RWPE1 (cell line): ENCODE results near the gene CATSPER1.
"Not testable (repeated sequence)": the region's sequence is repeated elsewhere in the genome, so short reads cannot be mapped to it uniquely, and the experiment has no call there.

Experiments used
- CTCF ChIA-PET: fragments of 350-600 bp; sonication (Branson Sonifier 250); formaldehyde crosslinking; extraction: SDS; loops from one replicate; lab custom pipeline; 2021; lab: Yijun Ruan, JAX
- POLR2A ChIA-PET: fragments of 400-600 bp; formaldehyde crosslinking; extraction: SDS; loops from one replicate; lab custom pipeline; 2020; ENCODE audit warnings: antibody characterized with exemption; ENCODE audit not compliant: low non-redundant PET; lab: Yijun Ruan, JAX
- DNase-seq: peaks from one replicate; pipeline ENCODE4 v3.0.0; 2012; ENCODE audit warnings: low spot score
- H3K27ac ChIP-seq: fragments of 450-650 bp; 2 replicates; pipeline ENCODE4 v1.5.1; 2017
- CTCF ChIP-seq: fragments of 450-650 bp; conservative IDR thresholded peaks from 2 replicates; pipeline ENCODE4 v1.5.1; 2017; ENCODE audit warnings: low read depth, mild to moderate bottlenecking

CATSPER1 gene

GRCh38 chr11:66012946-66013761, 13.1 kb downstream of the CATSPER1 start:
- no peak for TF ChIP-seq CTCF
- ChIA-PET CTCF (interaction anchor here (0.6 to 1.1 kb wide), 4 partner anchors 9 to 738 kb away, joined by 3 to 5 read pairs (median 4); no protein-coding TSS in a partner anchor), POLR2A (interaction anchor here (0.6 kb wide), 1 partner anchor 12 kb away, joined by 3 read pairs; no protein-coding TSS in a partner anchor)
- H3K27ac ChIP-seq = peak overlapping the region; percentile 10; the same call in 1 of the 2 replicates
- no peak for DNase-seq

DNA sequence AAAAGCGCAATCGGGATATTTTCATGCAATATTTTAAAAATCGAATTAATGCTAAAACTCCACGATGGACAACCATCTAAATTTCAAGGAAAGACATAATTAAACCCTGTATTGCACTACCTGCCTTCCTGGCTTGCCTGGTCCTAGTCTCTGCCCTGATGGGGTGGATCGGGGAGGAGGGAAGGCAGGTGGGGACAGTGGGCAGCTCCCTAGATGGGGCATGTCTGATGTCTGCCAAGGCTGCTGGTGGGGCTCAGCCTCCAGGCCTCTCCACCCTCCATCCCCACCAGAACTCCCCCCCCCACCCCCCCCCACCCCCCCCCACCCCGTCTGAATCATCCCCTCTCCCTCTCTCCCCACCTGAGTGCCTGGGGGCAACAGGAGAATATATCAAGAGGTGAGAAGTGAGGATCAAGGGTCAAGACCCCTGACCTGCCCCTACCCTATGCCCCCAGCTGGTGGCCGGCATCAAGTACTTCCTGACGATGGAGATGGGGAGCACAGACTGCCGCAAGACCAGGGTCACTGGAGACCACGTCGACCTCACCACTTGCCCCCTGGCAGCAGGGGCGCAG, 13.8 kb downstream of the CATSPER1 start:
- H3K27ac ChIP-seq = no peak overlapping the region
- no peak for TF ChIP-seq CTCF
- CTCF ChIA-PET = interaction anchor here (0.6 to 1.3 kb wide), 5 partner anchors 9 to 43 kb away, joined by 3 to 6 read pairs (median 3); no protein-coding TSS in a partner anchor

DNA sequence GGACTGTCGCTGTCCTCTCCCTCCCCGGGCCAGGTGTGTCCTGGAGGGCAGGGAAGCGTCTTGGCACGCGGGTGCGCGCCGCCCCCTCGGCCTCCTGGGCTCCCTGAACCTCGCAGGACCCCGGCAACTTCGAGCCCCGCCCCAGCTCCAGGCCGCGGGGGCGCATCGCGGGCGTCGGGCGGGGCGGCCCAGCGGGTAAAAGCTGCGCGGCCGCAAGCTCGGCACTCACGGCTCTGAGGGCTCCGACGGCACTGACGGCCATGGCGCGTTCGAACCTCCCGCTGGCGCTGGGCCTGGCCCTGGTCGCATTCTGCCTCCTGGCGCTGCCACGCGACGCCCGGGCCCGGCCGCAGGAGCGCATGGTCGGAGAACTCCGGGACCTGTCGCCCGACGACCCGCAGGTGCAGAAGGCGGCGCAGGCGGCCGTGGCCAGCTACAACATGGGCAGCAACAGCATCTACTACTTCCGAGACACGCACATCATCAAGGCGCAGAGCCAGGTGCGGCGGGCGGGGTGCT, 14.4 kb downstream of the CATSPER1 start, which contains the start of gene CST6:
Gene CST6 (plus strand): TSS at position 224 of the 519 bp plus-strand sequence. CDS start 37 bp downstream, at position 261.
- DNase-seq = no peak
- ChIA-PET CTCF (interaction anchor here (0.6 to 1.6 kb wide), 4 partner anchors 10 to 56 kb away, joined by 3 to 6 read pairs (median 4); no protein-coding TSS in a partner anchor), POLR2A (interaction anchor here (0.6 to 0.9 kb wide), 3 partner anchors 9 to 111 kb away, joined by 3 to 5 read pairs (median 3); partner anchors contain the start of genes BANF1 and EIF1AD)
- no peak for TF ChIP-seq CTCF
- H3K27ac ChIP-seq = no peak within 1 kb of the TSS; the same call in 1 of the 2 replicates

More for the DNA sequence above, 13.8 kb downstream of the CATSPER1 start:
- POLR2A ChIA-PET = interaction anchor here (0.9 kb wide), 1 partner anchor 10 kb away, joined by 3 read pairs; the partner anchor contains the start of genes BANF1 and EIF1AD
- DNase-seq = no peak

DNA sequence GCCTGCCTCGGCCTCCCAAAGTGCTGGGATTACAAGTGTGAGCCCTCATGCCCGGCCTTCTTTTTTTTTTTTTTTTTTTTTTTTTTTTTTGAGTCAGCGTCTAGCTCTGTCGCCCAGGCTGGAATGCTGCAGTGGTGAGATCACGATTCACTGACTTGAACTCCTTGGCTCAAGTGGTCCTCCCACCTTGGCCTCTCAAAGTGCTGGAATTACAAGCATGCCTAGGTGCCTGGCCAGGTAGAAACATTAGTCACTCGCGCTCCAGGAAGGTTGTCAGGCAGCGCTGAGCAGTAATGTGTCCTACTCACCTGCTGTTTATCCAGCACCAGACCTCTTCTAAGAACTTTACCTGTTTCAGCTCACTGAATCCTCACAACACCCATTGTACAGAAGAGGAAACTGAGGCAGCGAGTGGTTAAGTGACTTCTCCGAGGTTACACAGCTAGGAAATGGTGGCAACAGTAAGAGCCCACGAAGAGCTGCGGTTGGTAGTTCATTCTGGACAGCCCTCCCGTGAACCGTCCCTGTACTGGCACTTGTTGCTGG, 15.0 kb downstream of the CATSPER1 start:
- POLR2A ChIA-PET = interaction anchor here (0.6 to 0.9 kb wide), 3 partner anchors 9 to 112 kb away, joined by 3 to 5 read pairs (median 3); partner anchors contain the start of genes BANF1 and EIF1AD

GRCh38 chr11:66010036-66010435, 16.2 kb downstream of the CATSPER1 start:
- CTCF ChIA-PET = interaction anchor here (0.7 to 1.6 kb wide), 2 partner anchors 13 to 25 kb away, joined by 3 to 6 read pairs; no protein-coding TSS in a partner anchor
- H3K27ac ChIP-seq, POLR2A ChIA-PET, DNase-seq: not testable (repeated sequence)

More for the DNA sequence above, 15.0 kb downstream of the CATSPER1 start:
- peak; percentile 82 for DNase-seq
- no peak overlapping the region for H3K27ac ChIP-seq
- CTCF ChIA-PET = interaction anchor here (0.5 to 1.6 kb wide), 5 partner anchors 11 to 300 kb away, joined by 3 to 6 read pairs (median 4); no protein-coding TSS in a partner anchor
- TF ChIP-seq CTCF = no peak

GRCh38 chr11:66008468-66009101, 17.7 kb downstream of the CATSPER1 start:
- no peak for TF ChIP-seq CTCF
- peak overlapping the region; percentile 63 for H3K27ac ChIP-seq
- CTCF ChIA-PET = interaction anchor here (0.6 to 2.6 kb wide), 4 partner anchors 15 to 309 kb away, joined by 3 to 14 read pairs (median 4); no protein-coding TSS in a partner anchor
- DNase-seq = peak; percentile 48
- POLR2A ChIA-PET = no interaction called here
